GM19467 (cell line): ENCODE measurements around the gene C1orf74.
A peak's percentile ranks its signal among the peaks of the same experiment; 100 is the strongest.

ENCODE experiments used
- ATAC-seq: cut with Tn5 transposase; IDR thresholded peaks from one replicate; pipeline ENCODE4 v1.9.1; 2021; ENCODE audit warnings: mild to moderate bottlenecking, moderate library complexity; ENCODE audit not compliant: unreplicated experiment

C1orf74 gene

DNA sequence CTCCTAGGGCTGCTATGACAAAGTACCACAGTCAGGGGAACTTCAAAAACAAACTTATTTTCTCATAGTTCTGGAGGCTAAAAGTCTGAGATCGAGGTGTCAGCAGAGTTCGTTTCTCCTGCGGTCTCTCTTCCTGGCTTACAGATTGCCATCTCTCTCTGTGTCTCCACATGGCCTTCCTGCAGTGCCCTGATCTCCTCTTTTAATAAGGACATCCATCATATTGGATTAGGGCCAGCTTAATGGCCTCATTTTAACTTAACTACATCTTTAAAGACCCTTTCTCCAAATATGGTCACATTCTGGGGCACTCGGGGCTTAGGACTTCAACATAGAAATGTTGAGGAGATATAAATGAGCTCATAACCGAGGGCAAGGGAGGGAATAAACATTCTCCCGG, 12.2 kb downstream of the C1orf74 start:
- no peak for ATAC-seq

- ATAC-seq, result no peak
These were observed 13.5 kb downstream of the C1orf74 start for GRCh38 chr1:209770636-209771415.

GRCh38 chr1:209769971-209770370, 14.4 kb downstream of the C1orf74 start:
- no peak for ATAC-seq

- peak; percentile 72 for ATAC-seq
These were observed 15.0 kb downstream of the C1orf74 start for GRCh38 chr1:209769171-209769904.

DNA sequence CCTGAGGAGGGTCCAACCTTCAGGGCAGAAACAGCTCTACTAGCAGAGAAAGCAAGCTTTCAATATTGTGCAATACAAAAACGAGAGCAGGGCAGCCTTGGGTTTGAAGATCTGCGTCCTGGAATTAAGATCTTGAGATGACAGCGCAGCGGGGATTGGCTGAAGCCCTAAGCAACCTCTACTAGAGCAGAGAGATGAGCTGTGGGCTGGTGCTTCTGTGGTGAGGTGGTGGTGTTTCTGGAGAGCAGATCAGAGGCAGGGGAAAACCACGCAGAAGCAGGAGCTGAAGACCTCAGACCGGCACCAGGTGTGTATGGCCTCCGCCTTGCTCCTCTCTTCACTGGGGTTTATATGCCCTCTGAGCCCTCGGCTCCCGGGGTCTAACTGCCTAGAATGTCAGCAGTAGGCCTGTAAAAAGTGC, 16.0 kb downstream of the C1orf74 start:
- peak; percentile 86 for ATAC-seq

GRCh38 chr1:209767706-209768105, 16.7 kb downstream of the C1orf74 start:
- ATAC-seq, result no peak

DNA sequence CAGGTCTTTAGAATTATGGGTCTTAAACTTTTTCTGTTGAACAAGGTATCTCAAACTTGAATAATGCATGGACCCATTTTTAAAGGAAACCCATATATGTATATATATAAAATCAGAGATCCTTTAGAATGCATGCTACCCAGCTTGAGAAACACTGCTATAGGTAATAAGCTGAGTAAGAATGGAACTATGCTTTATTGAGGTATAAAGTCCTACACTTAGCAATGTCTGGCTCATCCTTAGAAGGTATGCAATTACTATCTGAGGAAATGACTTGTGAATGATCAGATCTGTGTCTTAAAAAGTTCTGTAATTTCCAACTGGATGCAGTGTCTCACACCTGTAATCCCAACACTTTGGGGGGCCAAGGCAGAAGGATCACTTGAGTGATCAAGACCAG, 17.3 kb downstream of the C1orf74 start:
- ATAC-seq, result no peak

GRCh38 chr1:209766051-209766450, 18.3 kb downstream of the C1orf74 start:
- ATAC-seq, result no peak

- no peak for ATAC-seq
These were observed 23.2 kb downstream of the C1orf74 start for GRCh38 chr1:209761011-209761635.

GRCh38 chr1:209759829-209760359, 24.5 kb downstream of the C1orf74 start:
- no peak for ATAC-seq

GRCh38 chr1:209758400-209758799, 26.0 kb downstream of the C1orf74 start:
- ATAC-seq, result no peak

DNA sequence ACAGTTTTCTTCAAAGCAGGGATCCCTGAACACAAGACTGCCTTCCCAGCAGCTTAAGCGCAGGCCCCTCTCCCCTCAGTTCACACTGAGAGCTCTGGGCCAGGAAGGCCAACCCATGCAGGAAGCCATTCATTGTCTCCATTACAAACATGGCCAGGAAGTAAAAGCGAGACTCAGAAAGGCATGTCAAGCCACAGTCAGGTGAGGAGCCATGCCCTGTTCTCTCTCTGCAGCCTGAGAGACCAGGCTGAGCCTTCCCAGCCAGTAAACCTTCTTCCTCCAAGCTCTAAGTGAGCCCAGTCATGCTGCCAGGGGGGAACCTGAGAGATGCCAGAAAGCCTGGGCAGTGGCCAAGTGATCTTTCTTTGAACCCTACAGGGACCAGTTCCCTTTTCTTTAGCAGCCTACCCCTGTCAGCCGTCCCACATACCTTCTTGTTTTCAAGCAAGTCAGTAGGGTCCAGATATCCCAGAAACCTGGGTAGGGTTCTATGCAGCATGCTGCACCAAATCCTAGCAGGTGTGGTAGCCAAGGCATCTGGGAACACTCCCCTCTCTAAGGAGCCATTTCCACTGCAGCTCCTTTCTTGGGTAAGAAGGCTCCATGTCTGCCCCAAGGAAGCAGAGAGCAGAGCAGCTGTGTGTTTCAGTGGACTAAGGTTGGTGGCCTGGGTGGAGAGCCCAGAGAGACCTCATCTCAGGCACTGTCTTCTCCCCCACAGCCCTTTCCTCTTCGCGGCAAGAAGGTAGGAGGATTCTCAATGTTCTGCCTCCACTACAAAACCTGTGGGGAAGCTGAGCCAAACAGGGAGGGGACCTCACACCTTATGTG, 27.5 kb downstream of the C1orf74 start:
- ATAC-seq, result peak; percentile 31

DNA sequence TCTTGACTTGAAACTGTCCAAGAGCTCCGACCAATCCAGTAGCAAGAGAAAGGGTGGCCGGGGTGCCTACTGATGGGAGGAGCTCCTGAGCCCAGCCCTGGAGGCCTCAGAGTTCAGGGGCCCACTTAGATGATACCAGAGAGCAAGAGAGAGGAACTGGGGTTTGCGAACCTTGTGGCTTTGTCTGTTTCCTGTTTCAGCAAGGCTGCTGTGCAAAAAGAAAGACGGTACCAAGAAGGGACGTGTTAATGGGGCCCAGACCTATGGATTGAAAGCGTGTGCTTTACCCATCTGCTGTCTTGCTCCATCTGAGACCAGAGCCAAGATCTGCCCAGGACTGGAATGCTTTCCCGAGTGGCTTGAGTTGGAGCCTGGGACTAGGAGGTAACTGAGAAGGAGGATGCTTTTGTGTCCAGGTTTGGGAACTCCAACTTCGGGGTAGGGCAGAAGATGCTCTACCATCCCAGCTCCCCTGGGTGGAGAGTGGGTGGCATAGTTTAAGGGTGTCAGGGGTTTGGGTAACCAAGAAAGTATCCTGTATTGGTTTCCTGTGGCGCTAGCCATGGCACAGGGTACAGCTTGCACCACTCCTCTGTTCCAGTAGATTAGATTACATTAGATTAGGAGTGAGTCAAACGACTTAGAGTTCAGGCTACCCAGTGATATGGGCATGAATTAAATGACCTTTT, 28.3 kb downstream of the C1orf74 start, which contains the start of gene TRAF3IP3:
TRAF3IP3 (plus strand) TSS at position 128 of the 689 bp plus-strand sequence. CDS start 3,987 bp downstream, outside the sequence.
- ATAC-seq, result peak; percentile 77

DNA sequence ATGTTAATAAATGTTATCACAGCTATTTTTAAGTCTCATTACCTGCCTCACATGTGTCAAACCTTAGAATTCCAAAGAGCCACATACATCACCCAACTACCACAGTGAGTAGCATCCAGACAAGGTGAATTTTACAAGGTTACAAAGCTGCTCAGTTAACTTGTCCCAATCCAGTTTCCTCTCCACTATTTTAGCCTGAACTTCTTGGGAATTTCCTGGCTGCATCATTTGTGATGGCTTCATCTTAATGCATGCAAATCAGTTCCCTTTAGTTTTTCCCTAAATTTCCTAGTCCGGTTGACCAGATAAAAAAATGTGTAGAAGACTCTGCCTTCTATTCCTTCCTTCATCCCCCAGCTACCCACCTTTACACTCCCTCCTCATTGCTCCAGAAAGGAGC, 29.1 kb downstream of the C1orf74 start:
- no peak for ATAC-seq

DNA sequence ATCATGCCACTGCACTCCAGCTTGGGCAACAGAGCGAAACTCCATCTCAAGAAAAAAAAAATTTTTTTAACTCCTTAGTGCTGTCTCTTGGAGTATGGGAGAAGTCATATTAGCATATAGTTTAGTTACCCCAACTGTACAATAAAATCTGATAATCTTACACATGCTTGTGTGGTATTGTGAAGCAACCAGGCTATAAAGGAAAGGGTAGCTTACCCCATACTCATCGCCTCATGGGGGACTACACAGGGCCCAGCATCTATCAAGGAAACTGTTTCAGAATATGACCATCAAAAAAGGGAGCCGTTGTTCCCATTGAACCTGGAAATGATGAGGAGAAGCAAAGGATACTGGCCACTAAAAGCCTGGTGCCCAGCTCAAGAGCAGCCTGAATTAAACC, 31.5 kb downstream of the C1orf74 start:
- no peak for ATAC-seq

DNA sequence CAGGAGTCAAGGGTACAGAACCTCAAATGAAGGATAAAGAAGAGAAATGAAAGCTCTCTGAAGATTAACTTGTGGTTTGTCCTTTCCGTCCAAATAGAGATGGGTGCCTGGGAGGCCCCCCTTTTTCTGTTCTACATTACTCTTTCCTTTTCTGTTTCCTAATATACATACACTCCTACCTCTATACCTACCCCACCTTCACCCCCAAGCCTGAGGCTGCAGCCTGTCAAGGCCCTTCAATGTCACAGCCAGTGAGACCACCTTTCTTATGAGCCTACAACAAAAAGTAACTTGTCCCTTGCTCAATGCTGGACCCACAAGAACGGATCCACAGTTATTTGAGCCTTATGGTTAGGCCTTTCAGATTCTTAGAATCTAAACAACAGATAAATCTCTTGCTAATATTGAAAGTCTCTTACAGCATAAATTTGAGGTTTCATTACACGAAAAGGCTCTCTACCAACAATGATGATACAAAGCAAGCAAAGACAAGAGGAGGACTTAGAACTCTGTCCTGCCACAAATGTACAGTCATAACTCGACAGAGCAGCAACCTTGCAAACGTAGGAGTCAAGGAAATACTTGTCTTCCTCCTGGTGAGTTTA, 32.6 kb downstream of the C1orf74 start:
- peak; percentile 37 for ATAC-seq

DNA sequence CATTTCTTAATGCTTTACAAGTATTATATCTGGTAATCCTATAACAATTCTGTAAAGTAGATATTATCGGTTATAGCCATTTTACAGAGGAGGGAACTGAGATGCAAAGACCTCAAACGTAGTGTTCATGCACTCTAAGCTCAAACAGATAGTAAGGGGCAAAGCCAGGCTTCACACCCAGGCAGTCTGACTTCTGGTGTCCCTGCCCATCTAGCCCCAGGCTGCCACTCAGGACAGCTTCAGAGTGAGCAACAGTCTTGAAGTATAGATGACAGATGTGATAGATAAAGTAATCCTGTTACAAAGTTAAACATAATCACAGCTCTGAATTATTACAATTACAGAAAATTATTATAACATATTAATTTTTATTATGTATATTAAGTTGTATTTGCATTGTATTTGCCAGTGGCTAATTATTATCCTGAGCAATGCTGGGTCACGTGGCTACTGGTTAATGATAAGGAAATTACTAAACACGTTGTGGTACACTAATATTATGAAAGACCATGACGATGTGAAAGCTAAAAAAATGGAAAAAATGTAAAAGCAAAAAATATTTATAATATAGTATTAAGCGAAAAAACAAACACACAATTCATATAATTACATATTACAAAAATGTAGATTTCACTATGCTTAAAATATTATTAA, 34.6 kb downstream of the C1orf74 start:
- no peak for ATAC-seq

DNA sequence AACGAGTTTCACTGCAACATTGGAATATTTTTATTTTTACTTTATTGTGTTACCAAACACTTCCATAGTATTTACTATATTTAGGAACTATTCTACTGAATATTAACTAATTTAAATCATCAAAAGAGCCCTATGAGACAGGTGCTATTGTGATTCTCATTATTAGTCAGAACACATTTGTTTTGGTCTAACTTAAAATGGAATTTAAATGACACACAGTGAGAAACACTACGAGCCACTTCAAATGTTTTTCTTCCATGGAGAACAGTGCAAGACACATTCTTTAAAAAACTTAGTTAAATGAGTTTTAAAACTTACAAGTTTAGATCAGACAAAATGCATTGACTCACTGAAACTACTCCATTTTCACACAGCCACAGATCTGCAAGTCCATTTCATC, 35.2 kb downstream of the C1orf74 start:
- no peak for ATAC-seq

- no peak for ATAC-seq
These were observed 35.7 kb downstream of the C1orf74 start for GRCh38 chr1:209748620-209749019.
